Measurements from ENCODE around the gene BRD4. TPM values are rescaled to one million over a fixed set of nuclear protein-coding genes. Genes with fewer than 3 reads are reported as not detected.

The BRD4 gene
- total RNA-seq, 1 experiment from 2014 or later = 144 TPM

GRCh38 chr19:15254547-15254946, 77.8 kb downstream of the BRD4 start:
- Histone ChIP-seq H4K5ac (ENCODE audit: insufficient read length, low read depth, low read length) (no peak overlapping the region), H3K27ac (ENCODE audit: insufficient read length, low read depth, low read length) (no peak overlapping the region), H2BK15ac (ENCODE audit: low read depth, low read length) (no peak overlapping the region), H2BK5ac (ENCODE audit: insufficient read length, low read length) (no peak overlapping the region), H3K23ac (ENCODE audit: insufficient read length, low read depth, low read length) (no peak overlapping the region), H3K4me1 (ENCODE audit: insufficient read depth, low read length) (no peaks in the 10 kb centered on the region), H3K18ac (ENCODE audit: insufficient read length, low read depth, low read length) (no peak overlapping the region), H4K8ac (replicated peaks; ENCODE audit: insufficient read length, low read depth, low read length) (no peak overlapping the region), H3K79me2 (ENCODE audit: insufficient read depth, low read length) (no peaks in the 10 kb centered on the region), H2BK20ac (ENCODE audit: low read depth, low read length, poor library complexity, severe bottlenecking) (no peak overlapping the region), H2BK12ac (ENCODE audit: insufficient read length, low read depth, low read length) (no peak overlapping the region), H4K91ac (ENCODE audit: insufficient read length, low read depth, low read length) (no peak overlapping the region), H3K23me2 (ENCODE audit: insufficient read length, low read depth, low read length, poor library complexity, severe bottlenecking) (no peaks in the 10 kb centered on the region), H3K27me3 (ENCODE audit: insufficient read depth, low read length) (no peaks in the 10 kb centered on the region), H3K79me1 (ENCODE audit: insufficient read depth, low read depth, low read length, poor library complexity, severe bottlenecking) (no peaks in the 10 kb centered on the region), H3T11ph (ENCODE audit: low read length) (no peak overlapping the region), H3K4ac (ENCODE audit: low read depth, low read length) (no peak overlapping the region), H2AK5ac (ENCODE audit: insufficient read length, low read length) (no peak overlapping the region), H3K56ac (ENCODE audit: insufficient read length, low read depth, low read length) (no peak overlapping the region), H4K20me1 (ENCODE audit: control insufficient read depth, insufficient read depth, insufficient read length) (peaks cover 2% of the 10 kb centered on the region), H2AFZ (ENCODE audit: low read length) (no peak overlapping the region), H3K9ac (ENCODE audit: extremely low read depth, insufficient read length, low read length) (no peak overlapping the region), H3K4me2 (ENCODE audit: insufficient read depth, insufficient read length, low read length) (no peak overlapping the region), H2BK120ac (ENCODE audit: low read depth, low read length, poor library complexity, severe bottlenecking) (no peak overlapping the region), H3K14ac (ENCODE audit: insufficient read depth, low read length) (no peak overlapping the region), H3K9me3 (ENCODE audit: control insufficient read depth, low read depth, low read length) (no peaks in the 10 kb centered on the region)
- H3K4me1 Mint-ChIP-seq = peaks cover 14 to 27% of the 10 kb centered on the region in 2 experiments
- DNase-seq = no peak
- no peaks in the 10 kb centered on the region for H3K27me3 Mint-ChIP-seq (ENCODE audit: low read depth)
- H3K36me3 Mint-ChIP-seq (ENCODE audit: insufficient read depth in 1 of 3, low read depth in 3 of 3) = peaks cover 45 to 78% (median 77%) of the 10 kb centered on the region in 3 experiments; a peak in 6 of 7 replicates
- no peak overlapping the region for H3K27ac Mint-ChIP-seq
- no peaks in the 10 kb centered on the region for H3K9me3 Mint-ChIP-seq
- WGBS (ENCODE audit: extremely low coverage, insufficient read length, low lambda C conversion rate) = no CpG with 5 or more reads among the region's 10 CpGs
- H3K4me3 Mint-ChIP-seq = no peak overlapping the region
- no peak for TF ChIP-seq CTCF (conservative IDR thresholded peaks at IDR 0.05)
